Heart left ventricle (tissue), 16 donors: ENCODE measurements around the gene MAP1LC3C. TPM values are rescaled to one million over a fixed set of nuclear protein-coding genes. Genes with fewer than 3 reads are reported as not detected.
"Not testable (repeated sequence)": the region's sequence is repeated elsewhere in the genome, so short reads cannot be mapped to it uniquely, and the experiment has no call there.

Experiments
- ATAC-seq, 4 donors: fragments of 200-7000 bp; cut with Tn5 transposase; one replicate each; pipeline ENCODE4 v1.9.1; 2020 to 2022; ENCODE audit warnings: moderate library complexity in 4 of 4, mild to moderate bottlenecking in 3 of 4, moderate number of reproducible peaks in 1 of 4
- DNase-seq, 5 donors: peaks; one replicate each; pipeline ENCODE4 v3.0.0-alpha.2; 2020
- H3K27ac ChIP-seq, 12 donors: fragments of 200-600 bp; sonication (generic) in 4 of 12; one replicate each; pipeline versions ENCODE4 v1.5.0 to v1.8.0; 2016 to 2022; ENCODE audit warnings: mild to moderate bottlenecking in 2 of 12
- H3K27me3 ChIP-seq, 9 donors: fragments of 200-600 bp; sonication (generic) in 2 of 9; one replicate each; pipeline versions ENCODE4 v1.5.1 to v1.8.0; 2016 to 2022; ENCODE audit warnings: mild to moderate bottlenecking in 3 of 9
- H3K36me3 ChIP-seq, 9 donors: fragments of 200-600 bp; sonication (generic) in 2 of 9; one replicate each; pipeline versions ENCODE4 v1.5.0 to v1.8.0; 2018 to 2022; ENCODE audit warnings: mild to moderate bottlenecking in 2 of 9
- H3K4me1 ChIP-seq, 12 donors: fragments of 200-600 bp; sonication (generic) in 4 of 12; one replicate each; pipeline versions ENCODE4 v1.5.0 to v1.8.0; 2016 to 2022; ENCODE audit warnings: mild to moderate bottlenecking in 3 of 12
- H3K4me3 ChIP-seq, 12 donors: fragments of 200-600 bp; sonication (generic) in 4 of 12; one replicate each; pipeline versions ENCODE4 v1.5.0 to v1.8.0; 2017 to 2022; ENCODE audit warnings: mild to moderate bottlenecking in 9 of 12, moderate library complexity in 4 of 12
- H3K9me3 ChIP-seq, 12 donors: fragments of 200-600 bp; sonication (generic) in 4 of 12; one replicate each; pipeline versions ENCODE4 v1.5.0 to v1.8.0; 2016 to 2022; ENCODE audit warnings: mild to moderate bottlenecking in 1 of 12
- POLR2A ChIP-seq, 2 donors: fragments of 450-650 bp; IDR thresholded peaks; one replicate each; pipeline ENCODE4 v1.6.1; 2017; ENCODE audit warnings: antibody characterized with exemption in 2 of 2, mild to moderate bottlenecking in 2 of 2, moderate library complexity in 2 of 2
- WGBS, 4 donors: extraction: QIAGEN DNeasy Blood & Tissue Kit in 2 of 4; methylation state at CpG; one replicate each; pipeline versions ENCODE4 v1.1.5 to v1.1.7; 2013 to 2018; 5-methylcytosine and 5-hydroxymethylcytosine counted together
- intact Hi-C, 10 donors: fragments of 100-400 bp; cut with DNase I; formaldehyde crosslinking; loops; one replicate each; pipeline versions ENCODE4 v1.11.1 to v1.14.2; 2022
- polyA plus RNA-seq, 2 donors: library from polyadenylated mRNA; stranded (reverse); fragments of 200-250 nt; gene quantifications; one replicate each; pipeline ENCODE4 v1.2.3, GENCODE V29; 2013
- total RNA-seq, 9 donors: library from RNA; depleted of rRNA in 2 of 9; stranded (reverse); fragments of >200 nt in 2 of 9; fragmentation: NEBNext Ultra II Directional in 3 of 9; extraction: Animal tissue kit (Norgen Biotek cat#: 25700) in 3 of 9; gene quantifications; one replicate each; pipeline versions ENCODE4 v1.1.0 to v1.2.4, GENCODE V29; 2016 to 2023
- TF ChIP-seq, protein P1 (sequence below), 12 donors: fragments of 200-600 bp; sonication (generic) in 4 of 12; IDR thresholded peaks; one replicate each; pipeline versions ENCODE4 v1.5.0 to v1.8.0; 2018 to 2022; ENCODE audit warnings: antibody characterized with exemption in 12 of 12, mild to moderate bottlenecking in 5 of 12
- donor health status: ischemic (EF 13 %, LVEDD 7.1; RV severe dilation, severe dysfunction).
- donor health status: healthy with polysubstance abuse.
- donor health status: DM: no; HTN: yes; CAD: no.
- donor health status: DM: no; HTN: no; CAD: no.
- donor health status: ischemic (EF 25% LVEDD 6.9; RV normal size, moderate dysfunction).
- donor health status: ischemic (EF 25% LVEDD 5.7; RV mildly dilated, moderate dysfunction).
- donor health status: healthy.
- donor health status: DM: yes; HTN: yes; CAD: no.
- donor health status: ischemic (EF 35%, LVEDD 5.7; RV mildly dilated, moderate dysfunction).
- donor health status: nonischemic (EF 11% LVEDD 7.7; RV severe dilation, severe dysfunction).
- donor health status: DM: yes; HTN: yes; CAD: no.
- donor health status: PGD.
- donor health status: ischemic (EF 29% LVEDD 5.4; RV normal size, mild dysfunction).
- donor health status: nonischemic (EF 23%, LVEDD 6.1; RV moderate dilation, normal function).

The MAP1LC3C gene
- total and polyA plus RNA-seq, 11 donors, result 0.46 to 1.2 (median 0.79) TPM; not detected in 6

DNA sequence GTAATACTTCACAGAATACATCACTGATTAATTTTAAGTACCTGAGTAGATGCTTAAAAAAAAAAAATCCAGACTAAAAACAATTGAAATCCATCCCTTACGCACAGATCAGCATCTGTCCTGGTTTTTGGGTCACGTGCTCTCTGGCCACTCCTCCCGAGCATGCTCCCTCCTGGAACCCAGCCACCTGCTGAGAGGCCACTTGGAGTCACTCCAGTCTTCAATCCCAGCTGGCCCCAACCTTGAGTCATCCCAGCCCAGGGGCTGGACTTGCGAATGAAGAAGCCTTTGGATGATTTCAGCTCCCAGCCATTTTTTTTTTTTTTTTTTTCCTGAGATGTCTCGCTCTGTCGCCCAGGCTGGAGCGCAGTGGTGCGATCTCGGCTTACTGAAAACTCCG is 8.9 kb downstream of the MAP1LC3C start:
- no peak overlapping the region for H3K4me3 ChIP-seq
- ATAC-seq (peak; percentile 64 to 94 (median 84)), DNase-seq (peak; percentile 72 to 85 (median 80))
- H3K4me1 ChIP-seq, result no peaks in the 10 kb centered on the region
- no peaks in the 10 kb centered on the region for H3K36me3 ChIP-seq
- WGBS, 4 donors, result 49 to 61% (median 55%) methylated on average over 10 of the region's 10 CpGs
- H3K27me3 ChIP-seq, result no peaks in the 10 kb centered on the region
- intact Hi-C loops, result loop anchor here in 7 of 10 donors (10.0 kb wide), 4 partner anchors 95 to 455 kb away; partner anchors contain the start of gene KMO (in 2 of the 7)
- H3K9me3 ChIP-seq, result no peaks in the 10 kb centered on the region
- TF ChIP-seq POLR2A (IDR thresholded peaks at IDR 0.05), result no peak
- TF ChIP-seq, protein P1, sequence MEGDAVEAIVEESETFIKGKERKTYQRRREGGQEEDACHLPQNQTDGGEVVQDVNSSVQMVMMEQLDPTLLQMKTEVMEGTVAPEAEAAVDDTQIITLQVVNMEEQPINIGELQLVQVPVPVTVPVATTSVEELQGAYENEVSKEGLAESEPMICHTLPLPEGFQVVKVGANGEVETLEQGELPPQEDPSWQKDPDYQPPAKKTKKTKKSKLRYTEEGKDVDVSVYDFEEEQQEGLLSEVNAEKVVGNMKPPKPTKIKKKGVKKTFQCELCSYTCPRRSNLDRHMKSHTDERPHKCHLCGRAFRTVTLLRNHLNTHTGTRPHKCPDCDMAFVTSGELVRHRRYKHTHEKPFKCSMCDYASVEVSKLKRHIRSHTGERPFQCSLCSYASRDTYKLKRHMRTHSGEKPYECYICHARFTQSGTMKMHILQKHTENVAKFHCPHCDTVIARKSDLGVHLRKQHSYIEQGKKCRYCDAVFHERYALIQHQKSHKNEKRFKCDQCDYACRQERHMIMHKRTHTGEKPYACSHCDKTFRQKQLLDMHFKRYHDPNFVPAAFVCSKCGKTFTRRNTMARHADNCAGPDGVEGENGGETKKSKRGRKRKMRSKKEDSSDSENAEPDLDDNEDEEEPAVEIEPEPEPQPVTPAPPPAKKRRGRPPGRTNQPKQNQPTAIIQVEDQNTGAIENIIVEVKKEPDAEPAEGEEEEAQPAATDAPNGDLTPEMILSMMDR (IDR thresholded peaks at IDR 0.05), result no peak
- no peak overlapping the region for H3K27ac ChIP-seq

DNA sequence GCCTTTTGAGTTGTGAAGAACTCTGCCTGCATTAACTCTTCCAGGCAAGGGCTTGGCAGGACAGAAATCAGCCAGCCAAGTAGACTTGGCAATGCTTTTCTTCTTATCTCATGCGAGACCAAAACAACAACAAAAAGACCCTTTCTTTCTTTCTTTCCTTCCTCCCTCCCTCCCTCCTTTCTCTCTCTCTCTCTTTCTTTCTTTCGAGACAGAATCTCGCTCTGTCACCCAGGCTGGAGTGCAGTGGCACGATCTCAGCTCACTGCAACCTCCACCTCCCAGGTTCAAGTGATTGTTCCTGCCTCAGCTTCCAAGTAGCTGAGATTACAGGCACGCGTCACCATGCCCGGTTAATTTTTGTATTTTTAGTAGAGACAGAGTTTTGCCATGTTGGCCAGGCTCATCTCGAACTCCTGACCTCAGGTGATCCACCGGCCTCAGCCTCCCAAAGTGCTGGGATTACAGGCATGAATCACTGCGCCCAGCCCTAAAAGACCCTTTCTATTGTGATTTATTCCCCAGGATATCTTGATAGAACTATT is 10.4 kb downstream of the MAP1LC3C start:
- not testable (repeated sequence) for H3K9me3 ChIP-seq, H3K4me3 ChIP-seq, ATAC-seq, H3K27me3 ChIP-seq, H3K27ac ChIP-seq, H3K36me3 ChIP-seq, DNase-seq, H3K4me1 ChIP-seq
- intact Hi-C loops, result loop anchor here in 2 of 10 donors (10.0 kb wide), 2 partner anchors 94 to 374 kb away; no protein-coding TSS in a partner anchor
- 56 to 74% (median 68%) methylated on average over 10 of the region's 10 CpGs for WGBS, 4 donors

DNA sequence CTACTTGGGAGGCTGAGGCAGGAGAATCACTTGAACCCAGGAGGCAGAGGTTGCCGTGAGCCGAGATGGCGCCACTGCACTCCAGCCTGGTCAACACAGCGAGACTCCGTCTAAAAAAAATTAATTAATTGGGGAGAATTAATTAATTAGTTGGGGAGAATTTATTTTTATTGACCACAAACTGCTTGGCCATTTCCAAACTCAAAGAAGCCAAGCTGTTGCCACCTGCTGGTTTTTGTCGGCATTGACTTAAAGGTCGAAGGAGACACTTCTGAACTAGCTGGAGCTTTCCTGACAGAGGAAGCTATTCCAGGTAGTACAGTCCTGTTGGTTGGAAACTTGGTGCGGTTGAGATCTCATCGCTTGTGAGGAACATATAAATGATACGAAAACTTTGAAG is 13.1 kb downstream of the MAP1LC3C start:
- Histone ChIP-seq H3K27ac (no peak overlapping the region), H3K27me3 (no peaks in the 10 kb centered on the region), H3K36me3 (no peaks in the 10 kb centered on the region), H3K9me3 (no peaks in the 10 kb centered on the region), H3K4me3 (no peak overlapping the region), H3K4me1 (no peaks in the 10 kb centered on the region)
- no peak for DNase-seq
- intact Hi-C loops, result loop anchor here in 3 of 10 donors (2.0 to 10.0 kb wide), 3 partner anchors 89 to 371 kb away; no protein-coding TSS in a partner anchor
- 70 to 76% (median 74%) methylated on average over 10 of the region's 10 CpGs for WGBS, 4 donors
- ATAC-seq, result no peak
- TF ChIP-seq, protein P1 (IDR thresholded peaks at IDR 0.05), result peak in 10 of 12 donors; percentile 14 to 56 (median 34)
- TF ChIP-seq POLR2A (IDR thresholded peaks at IDR 0.05), result no peak

DNA sequence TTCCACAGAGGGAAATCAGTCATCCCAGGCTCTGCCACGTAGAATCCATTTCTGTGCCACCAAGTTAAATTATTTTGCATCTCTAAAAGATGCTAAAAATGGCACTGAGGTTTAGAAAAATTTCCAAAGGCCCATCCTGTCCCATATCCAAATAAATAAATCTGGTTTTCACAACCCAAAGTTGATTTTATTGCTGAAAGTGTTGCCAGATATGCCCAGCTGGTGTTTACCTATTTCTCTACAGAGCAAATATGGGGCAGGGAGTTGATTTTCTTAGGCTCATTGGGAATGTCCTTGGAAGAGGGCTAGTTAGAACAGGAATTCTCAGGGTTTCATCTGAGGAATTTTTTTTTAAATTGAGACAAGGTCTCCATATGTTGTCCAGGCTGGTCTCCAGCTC is 19.0 kb downstream of the MAP1LC3C start:
- DNase-seq, result no peak
- intact Hi-C loops, result loop anchor here in 2 of 10 donors (10.0 kb wide), 2 partner anchors 85 to 365 kb away; no protein-coding TSS in a partner anchor
- no peak for ATAC-seq
- no peak overlapping the region for H3K27ac ChIP-seq
- TF ChIP-seq, protein P1 (IDR thresholded peaks at IDR 0.05), result no peak
- no peak for TF ChIP-seq POLR2A (IDR thresholded peaks at IDR 0.05)
- H3K4me1 ChIP-seq, result no peaks in the 10 kb centered on the region
- H3K36me3 ChIP-seq, result no peaks in the 10 kb centered on the region
- no peak overlapping the region for H3K4me3 ChIP-seq
- no peaks in the 10 kb centered on the region for H3K27me3 ChIP-seq
- 80 to 100% (median 88%) methylated on average over 1 of the region's 1 CpG for WGBS, 4 donors
- no peaks in the 10 kb centered on the region for H3K9me3 ChIP-seq

DNA sequence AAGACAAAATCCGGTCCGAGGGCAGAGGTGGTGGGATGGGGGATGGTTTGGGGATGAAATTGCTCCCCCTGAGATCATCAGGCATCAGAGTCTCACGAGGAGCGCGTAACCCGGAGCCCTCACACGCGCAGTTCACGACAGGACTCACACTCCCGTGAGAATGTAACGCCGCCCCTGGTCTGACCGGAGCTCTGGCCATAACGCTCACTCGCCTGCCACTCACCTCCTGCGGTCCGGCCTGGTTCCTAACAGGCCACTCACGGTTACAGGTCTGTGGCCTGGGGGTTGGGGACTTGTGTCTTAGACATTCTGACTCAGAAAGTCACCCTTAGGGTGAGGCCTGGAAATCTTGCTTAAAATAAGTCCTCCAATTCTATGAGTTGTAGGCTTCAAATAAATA is 19.8 kb downstream of the MAP1LC3C start:
- DNase-seq, result no peak
- Histone ChIP-seq H3K27ac (no peak overlapping the region), H3K4me1 (no peaks in the 10 kb centered on the region), H3K4me3 (no peak overlapping the region), H3K9me3 (no peaks in the 10 kb centered on the region), H3K27me3 (no peaks in the 10 kb centered on the region), H3K36me3 (no peaks in the 10 kb centered on the region)
- WGBS, 4 donors, result 85 to 93% (median 91%) methylated on average over 18 of the region's 18 CpGs
- TF ChIP-seq, protein P1 (IDR thresholded peaks at IDR 0.05), result no peak
- no peak for TF ChIP-seq POLR2A (IDR thresholded peaks at IDR 0.05)
- intact Hi-C loops, result no loop called here
- no peak for ATAC-seq
